ENCODE data around the gene ASTN2. TPM values are rescaled to one million over a fixed set of nuclear protein-coding genes. Genes with fewer than 3 reads are reported as not detected.

The ASTN2 gene
- total RNA-seq, 1 donor, result 5.6 TPM

- H3K4me3 ChIP-seq (ENCODE audit: low read depth, low read length), result no peak overlapping the region
- TF ChIP-seq CTCF (IDR thresholded peaks at IDR 0.05; ENCODE audit: insufficient read depth, low read length), result no peak
- peak; percentile 32 for DNase-seq (ENCODE audit: low read depth)
These were observed 923.6 kb downstream of the ASTN2 start for GRCh38 chr9:116491219-116491618.

- peak; percentile 25 for DNase-seq (ENCODE audit: low read depth)
- TF ChIP-seq CTCF (IDR thresholded peaks at IDR 0.05; ENCODE audit: insufficient read depth, low read length), result no peak
- H3K4me3 ChIP-seq (ENCODE audit: low read depth, low read length), result no peak overlapping the region
These were observed 924.5 kb downstream of the ASTN2 start for GRCh38 chr9:116490321-116490720.

GRCh38 chr9:116488373-116488772 lies 926.5 kb downstream of the ASTN2 start:
- H3K4me3 ChIP-seq (ENCODE audit: low read depth, low read length), result no peak overlapping the region
- TF ChIP-seq CTCF (IDR thresholded peaks at IDR 0.05; ENCODE audit: insufficient read depth, low read length), result no peak

DNA sequence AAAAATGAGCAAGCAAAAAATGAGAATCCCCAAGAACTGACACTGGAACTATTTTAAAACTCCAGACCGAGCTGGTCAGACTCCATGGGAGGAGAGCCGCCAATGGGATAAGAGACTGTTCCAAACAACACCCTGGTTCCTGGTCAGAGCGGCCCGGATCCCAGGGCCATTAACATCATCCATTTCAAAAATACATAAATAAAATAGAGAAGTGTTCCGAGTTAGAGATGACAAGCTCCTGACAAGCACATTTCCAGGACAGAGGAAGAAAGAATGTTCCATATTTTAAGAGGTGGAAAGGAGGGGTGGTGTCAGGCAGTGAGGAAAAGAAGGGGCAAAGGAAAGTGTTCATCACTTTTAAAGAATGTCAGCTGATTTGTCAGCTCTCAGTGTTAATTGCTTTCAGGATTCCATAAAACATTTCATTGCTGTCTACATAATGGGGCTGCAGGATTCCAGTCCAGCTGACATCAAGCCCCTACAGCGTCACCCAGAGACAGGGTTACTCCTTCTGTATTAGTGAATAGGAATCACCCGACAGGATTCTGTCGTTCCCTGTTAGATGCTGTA lies 930.3 kb downstream of the ASTN2 start:
- DNase-seq (ENCODE audit: low read depth), result no peak
- TF ChIP-seq CTCF (IDR thresholded peaks at IDR 0.05; ENCODE audit: insufficient read depth, low read length), result no peak
- no peak overlapping the region for H3K4me3 ChIP-seq (ENCODE audit: low read depth, low read length)

More at GRCh38 chr9:116488373-116488772, 926.5 kb downstream of the ASTN2 start:
- no peak for DNase-seq (ENCODE audit: low read depth)

- H3K4me3 ChIP-seq (ENCODE audit: low read depth, low read length), result no peak overlapping the region
- no peak for DNase-seq (ENCODE audit: low read depth)
- TF ChIP-seq CTCF (IDR thresholded peaks at IDR 0.05; ENCODE audit: insufficient read depth, low read length), result no peak
These were observed 931.0 kb downstream of the ASTN2 start for GRCh38 chr9:116483622-116484491.

DNA sequence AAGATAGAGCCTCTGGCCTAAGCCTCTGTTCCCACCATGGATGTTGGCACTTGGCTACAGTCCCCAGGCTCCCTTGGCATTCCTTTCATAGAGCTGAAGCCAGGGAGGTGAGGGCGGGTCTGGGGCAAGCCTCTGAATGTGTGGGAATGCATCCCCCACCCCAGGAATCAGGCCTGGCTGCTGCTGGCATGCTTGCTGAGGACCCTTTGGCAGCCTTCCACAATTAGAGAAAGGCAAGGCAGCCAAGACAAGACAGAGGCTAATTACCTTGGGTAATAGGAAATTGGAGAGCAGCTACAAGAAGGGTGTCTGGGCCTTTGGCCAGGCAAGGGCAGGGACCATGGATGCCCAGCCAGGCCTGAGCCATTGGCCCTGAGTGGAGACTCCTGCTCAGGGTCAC lies 932.1 kb downstream of the ASTN2 start:
- no peak for DNase-seq (ENCODE audit: low read depth)
- no peak overlapping the region for H3K4me3 ChIP-seq (ENCODE audit: low read depth, low read length)
- no peak for TF ChIP-seq CTCF (IDR thresholded peaks at IDR 0.05; ENCODE audit: insufficient read depth, low read length)

Measured in fibroblast of the aortic adventitia (primary cell).